Epithelial cell of prostate (primary cell): ENCODE data around the gene KIR3DL3.
"Not testable (repeated sequence)": the region's sequence is repeated elsewhere in the genome, so short reads cannot be mapped to it uniquely, and the experiment has no call there.

ENCODE experiments used
- DNase-seq: peaks from one replicate; pipeline ENCODE4 v3.0.0-alpha.2; 2011; ENCODE audit warnings: low read depth, low spot score
- H3K27ac ChIP-seq: fragments of 450-650 bp; 2 replicates; pipeline ENCODE4 v1.5.1; 2017; ENCODE audit warnings: mild to moderate bottlenecking

The KIR3DL3 gene

GRCh38 chr19:54724142-54724541, at the start of gene KIR3DL3:
Gene KIR3DL3 (plus strand): TSS chr19:54724442. CDS start chr19:54724497, 55 bp downstream.
- no peak within 1 kb of the TSS for H3K27ac ChIP-seq
- DNase-seq = no peak

- not testable (repeated sequence) for DNase-seq, H3K27ac ChIP-seq
Observed at GRCh38 chr19:54676210-54676834, 47.9 kb upstream of the KIR3DL3 start.

- DNase-seq = no peak
- no peak overlapping the region for H3K27ac ChIP-seq
Observed at GRCh38 chr19:54677217-54677616, 47.0 kb upstream of the KIR3DL3 start.

- DNase-seq = not testable (repeated sequence)
Observed at GRCh38 chr19:54681596-54681995, 42.6 kb upstream of the KIR3DL3 start.

GRCh38 chr19:54682306-54682856, 41.9 kb upstream of the KIR3DL3 start:
- no peak for DNase-seq
- no peak overlapping the region for H3K27ac ChIP-seq

More at GRCh38 chr19:54681596-54681995, 42.6 kb upstream of the KIR3DL3 start:
- H3K27ac ChIP-seq = not testable (repeated sequence)

GRCh38 chr19:54684527-54684926, 39.7 kb upstream of the KIR3DL3 start:
- H3K27ac ChIP-seq = no peak overlapping the region
- DNase-seq = no peak

- H3K27ac ChIP-seq = no peak overlapping the region
- no peak for DNase-seq
Observed at GRCh38 chr19:54691582-54692297, 32.5 kb upstream of the KIR3DL3 start.

GRCh38 chr19:54692298-54692615, 32.0 kb upstream of the KIR3DL3 start:
- no peak for DNase-seq
- H3K27ac ChIP-seq = no peak overlapping the region

- no peak overlapping the region for H3K27ac ChIP-seq
- no peak for DNase-seq
Observed at GRCh38 chr19:54694648-54695047, 29.6 kb upstream of the KIR3DL3 start.

- no peak overlapping the region for H3K27ac ChIP-seq
Observed at GRCh38 chr19:54696117-54696548, 28.1 kb upstream of the KIR3DL3 start.

GRCh38 chr19:54696766-54697165, 27.5 kb upstream of the KIR3DL3 start:
- no peak for DNase-seq
- H3K27ac ChIP-seq = no peak overlapping the region

More at GRCh38 chr19:54696117-54696548, 28.1 kb upstream of the KIR3DL3 start:
- no peak for DNase-seq

GRCh38 chr19:54697716-54698115, 26.5 kb upstream of the KIR3DL3 start:
- H3K27ac ChIP-seq, DNase-seq: not testable (repeated sequence)

- no peak for DNase-seq
- H3K27ac ChIP-seq = no peak overlapping the region
Observed at GRCh38 chr19:54704928-54705327, 19.3 kb upstream of the KIR3DL3 start.

- no peak for DNase-seq
- no peak overlapping the region for H3K27ac ChIP-seq
Observed at GRCh38 chr19:54707962-54708361, 16.3 kb upstream of the KIR3DL3 start.

GRCh38 chr19:54708781-54709180, 15.5 kb upstream of the KIR3DL3 start:
- H3K27ac ChIP-seq = no peak overlapping the region
- DNase-seq = no peak

- no peak overlapping the region for H3K27ac ChIP-seq
- no peak for DNase-seq
Observed at GRCh38 chr19:54709212-54709948, 14.9 kb upstream of the KIR3DL3 start.

- not testable (repeated sequence) for H3K27ac ChIP-seq, DNase-seq
Observed at GRCh38 chr19:54709956-54710355, 14.3 kb upstream of the KIR3DL3 start.

- no peak for DNase-seq
- no peak overlapping the region for H3K27ac ChIP-seq
Observed at GRCh38 chr19:54724644-54725043, 402 bp downstream of the KIR3DL3 start.

GRCh38 chr19:54725321-54725720, 1.1 kb downstream of the KIR3DL3 start:
- H3K27ac ChIP-seq = no peak overlapping the region
- DNase-seq = no peak

GRCh38 chr19:54727562-54727961, 3.3 kb downstream of the KIR3DL3 start:
- DNase-seq = no peak

GRCh38 chr19:54728167-54728566, 3.9 kb downstream of the KIR3DL3 start:
- no peak for DNase-seq

More at GRCh38 chr19:54727562-54727961, 3.3 kb downstream of the KIR3DL3 start:
- no peak overlapping the region for H3K27ac ChIP-seq

More at GRCh38 chr19:54728167-54728566, 3.9 kb downstream of the KIR3DL3 start:
- no peak overlapping the region for H3K27ac ChIP-seq
